Endometrium (tissue), 2 donors: ENCODE data around the gene CSNK1G2.

ENCODE experiments used
- FAIRE-seq: peaks from 2 replicates; lab custom pipeline; 2012; peaks lifted over from hg19 to GRCh38; lab: Jason Lieb, UNC
- donor health status: control.
- donor health status: control.

Gene CSNK1G2

DNA sequence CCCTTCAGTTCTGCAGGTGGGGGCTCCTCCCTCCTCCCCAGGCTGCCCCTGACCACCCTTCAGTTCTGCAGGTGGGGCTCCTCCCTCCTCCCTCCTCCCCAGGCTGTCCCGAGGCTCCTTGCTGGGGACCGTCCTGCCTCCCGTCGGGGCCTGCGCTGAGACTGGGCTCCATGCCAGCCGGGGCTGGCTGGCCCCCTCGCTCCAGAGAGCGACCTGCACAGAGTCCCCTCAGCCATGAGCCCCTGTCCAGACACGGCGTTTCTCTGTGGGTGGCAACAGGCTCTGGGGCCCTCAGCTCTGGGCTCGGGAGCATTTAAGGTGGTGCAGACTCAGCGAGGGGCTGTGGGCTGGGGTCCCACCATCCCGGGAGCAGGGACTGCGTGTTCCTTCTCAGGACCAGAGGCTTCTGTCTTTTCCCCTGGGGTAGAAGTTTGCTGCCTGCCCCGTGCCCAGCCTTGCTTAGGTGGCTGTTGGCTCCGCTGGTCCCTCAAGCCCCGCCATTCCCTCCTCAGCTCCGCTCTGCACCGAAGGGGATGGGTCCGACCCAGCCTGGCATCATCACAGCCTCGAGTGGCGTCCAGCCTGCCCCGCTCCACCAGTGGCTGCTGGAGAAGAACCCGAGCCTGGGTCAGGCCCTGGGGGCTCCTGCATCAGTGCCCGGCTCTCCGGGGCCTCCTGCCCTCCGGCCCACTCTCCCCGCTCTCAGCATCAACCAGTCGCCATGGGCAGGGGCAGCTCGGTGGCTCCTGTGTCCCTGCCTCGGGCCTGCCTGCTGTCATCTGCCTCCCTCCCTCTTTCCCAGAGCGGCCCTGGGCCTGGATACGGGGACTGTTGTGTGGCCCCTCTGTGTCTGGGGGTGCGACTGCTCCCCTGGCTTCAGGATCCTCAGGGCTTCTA lies 27.6 kb downstream of the CSNK1G2 start:
- no peak for FAIRE-seq

DNA sequence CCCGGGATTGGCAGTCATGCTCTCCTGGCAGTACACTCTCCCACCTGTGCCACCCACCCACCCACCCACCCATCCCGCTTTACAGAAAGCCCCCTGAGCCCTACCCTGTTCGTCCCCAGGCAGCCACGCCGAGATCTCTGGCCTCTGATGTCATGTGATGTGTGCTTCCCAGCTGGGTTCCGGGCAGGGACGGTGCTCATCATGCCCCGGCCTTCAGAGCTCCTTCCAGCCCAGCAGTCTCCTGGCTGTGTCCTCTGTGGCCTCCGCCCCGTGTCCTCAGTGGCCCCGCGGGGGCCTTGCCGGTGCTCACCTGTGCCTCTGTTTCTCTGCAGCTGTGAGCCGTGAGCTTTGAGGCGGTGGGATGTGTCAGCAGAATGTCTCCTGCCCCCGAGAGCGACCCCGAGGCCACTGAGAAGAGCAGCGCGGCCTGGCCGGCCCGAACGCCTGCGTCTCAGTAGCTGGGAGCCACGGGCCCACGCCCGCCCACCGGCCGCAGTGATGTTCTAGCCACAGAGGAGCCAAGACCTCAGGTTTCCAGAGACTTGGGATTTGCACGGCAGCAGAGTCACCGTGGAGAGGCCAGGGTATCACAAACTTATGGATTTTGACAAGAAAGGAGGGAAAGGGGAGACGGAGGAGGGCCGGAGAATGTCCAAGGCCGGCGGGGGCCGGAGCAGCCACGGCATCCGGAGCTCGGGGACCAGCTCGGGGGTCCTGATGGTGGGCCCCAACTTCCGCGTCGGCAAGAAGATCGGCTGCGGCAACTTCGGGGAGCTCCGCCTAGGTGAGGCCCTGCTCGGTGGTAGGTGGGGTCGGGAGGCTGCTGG lies 28.4 kb downstream of the CSNK1G2 start:
- no peak for FAIRE-seq

DNA sequence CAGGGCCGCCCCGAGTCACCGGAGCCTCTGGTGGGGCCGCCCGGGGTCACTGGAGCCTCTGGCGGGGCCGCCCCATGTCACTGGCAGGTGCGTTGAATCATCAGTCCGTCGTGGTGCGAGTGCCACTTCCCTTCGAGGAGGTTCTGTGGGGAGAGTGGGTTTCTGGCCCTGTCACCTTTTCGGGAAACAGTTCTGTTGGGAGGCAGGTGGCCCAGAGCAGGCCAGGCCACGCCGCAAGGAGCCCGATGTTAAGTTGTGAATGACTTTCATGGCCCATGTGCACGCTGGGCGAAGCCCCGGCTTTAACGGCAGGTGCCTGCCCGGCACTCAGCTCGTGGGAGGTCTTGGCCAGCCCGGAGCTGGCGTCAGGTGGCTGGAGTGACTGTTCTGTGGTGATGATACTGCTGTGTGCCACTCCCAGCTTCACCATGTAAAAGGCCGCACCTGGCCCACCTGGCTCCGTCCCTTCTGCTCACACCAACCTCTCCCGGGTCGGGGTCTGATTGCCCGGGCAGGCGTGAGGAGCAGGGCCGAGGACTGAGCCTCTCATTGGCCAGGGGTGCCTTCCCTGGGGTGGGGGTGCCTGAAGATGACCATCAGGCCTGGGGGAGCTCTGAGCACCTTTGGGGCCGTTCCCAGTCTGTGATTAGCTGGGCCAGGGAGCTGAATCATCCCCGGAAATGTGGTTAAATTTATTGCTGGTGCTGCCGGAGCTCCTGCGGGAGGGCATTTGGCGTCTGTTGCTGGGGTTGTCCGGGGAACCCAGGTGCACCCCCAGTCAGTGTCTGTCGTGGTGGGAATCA lies 29.2 kb downstream of the CSNK1G2 start:
- FAIRE-seq, result no peak

DNA sequence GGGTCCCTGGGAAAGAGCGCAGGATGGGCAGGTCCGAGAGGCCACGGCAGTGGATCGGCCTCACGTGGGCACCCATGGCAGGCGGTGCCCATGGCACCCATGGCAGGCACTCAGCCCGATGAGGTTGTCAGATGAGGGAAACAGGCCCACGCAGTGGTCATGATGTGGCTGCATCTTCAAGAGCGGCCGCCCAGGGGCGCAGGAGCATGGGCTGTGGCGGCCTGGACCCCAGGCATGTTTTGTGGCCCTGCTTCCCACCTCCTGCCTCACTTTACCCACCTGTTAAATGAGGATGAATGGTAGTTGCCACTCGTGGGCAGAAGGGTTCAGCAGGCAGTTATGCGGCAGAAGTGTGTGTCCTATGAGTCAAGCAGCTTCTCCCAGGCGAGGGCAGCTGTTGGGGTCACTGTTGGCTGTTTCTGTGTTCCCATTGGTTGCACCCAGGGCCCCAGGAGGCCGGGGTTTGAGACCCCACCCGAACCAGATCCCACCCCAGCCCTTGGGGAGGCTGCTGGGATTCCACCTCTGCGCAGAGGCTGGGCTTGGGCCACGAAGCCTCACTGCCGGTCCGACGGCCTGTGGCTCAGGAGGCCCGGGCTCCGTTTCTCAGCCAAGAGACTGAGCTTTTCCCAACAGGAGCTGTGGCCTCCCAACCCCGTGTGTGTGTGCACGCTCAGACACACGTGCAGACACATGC lies 30.0 kb downstream of the CSNK1G2 start:
- FAIRE-seq, result no peak

DNA sequence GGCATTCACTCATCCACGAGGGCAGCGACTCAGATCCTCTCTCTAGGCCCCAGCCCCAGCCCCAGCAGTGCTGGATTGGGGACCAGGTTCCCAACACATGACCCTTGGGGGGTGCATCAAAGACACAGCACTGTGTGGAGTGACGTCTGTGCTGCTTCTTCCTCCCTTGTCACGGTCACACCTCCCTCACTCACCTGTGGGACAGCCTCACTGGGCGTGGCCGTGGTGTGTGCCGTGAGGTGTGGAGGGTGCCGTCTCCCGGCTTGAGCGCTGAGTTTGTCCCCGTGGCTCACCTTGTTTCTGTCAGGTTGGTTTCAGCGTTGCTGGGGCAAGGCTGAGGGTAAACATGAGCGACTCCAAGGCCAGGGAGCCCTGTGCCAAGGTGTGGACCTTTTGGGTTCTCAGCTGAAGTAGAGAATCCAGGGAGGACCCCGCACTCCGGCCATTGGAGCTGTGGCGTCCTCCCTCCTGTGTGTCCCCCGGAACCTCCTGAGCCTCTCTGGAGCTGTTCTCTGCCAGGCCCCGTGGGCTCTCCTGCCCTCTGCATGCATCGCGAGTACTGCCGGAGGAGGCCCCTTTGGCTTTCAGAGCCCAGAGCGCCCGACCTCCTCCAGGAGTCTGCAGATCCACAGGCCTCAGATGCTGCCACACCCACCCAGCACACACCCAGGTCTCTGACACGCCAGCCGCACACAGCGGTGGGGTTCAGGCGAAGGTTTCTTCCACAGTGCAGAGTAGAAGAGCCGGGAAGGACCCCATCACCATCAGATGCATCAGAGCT lies 33.6 kb downstream of the CSNK1G2 start:
- no peak for FAIRE-seq

DNA sequence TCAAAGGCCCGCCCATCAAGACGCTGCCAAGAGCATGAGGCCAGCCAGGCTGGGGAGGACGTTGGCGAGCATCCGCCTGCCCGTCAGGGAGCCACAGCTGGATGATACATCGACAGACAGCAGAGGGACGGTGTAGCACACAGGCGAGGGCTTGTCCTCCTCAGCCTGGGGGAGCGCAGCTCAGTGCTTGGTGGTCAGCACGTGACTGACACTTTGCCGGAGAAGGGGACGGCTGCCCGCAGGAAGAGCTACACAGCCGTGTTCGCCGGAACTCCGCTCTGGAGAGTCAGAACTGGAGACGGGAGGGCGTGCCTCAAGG lies 34.1 kb downstream of the CSNK1G2 start:
- no peak for FAIRE-seq

DNA sequence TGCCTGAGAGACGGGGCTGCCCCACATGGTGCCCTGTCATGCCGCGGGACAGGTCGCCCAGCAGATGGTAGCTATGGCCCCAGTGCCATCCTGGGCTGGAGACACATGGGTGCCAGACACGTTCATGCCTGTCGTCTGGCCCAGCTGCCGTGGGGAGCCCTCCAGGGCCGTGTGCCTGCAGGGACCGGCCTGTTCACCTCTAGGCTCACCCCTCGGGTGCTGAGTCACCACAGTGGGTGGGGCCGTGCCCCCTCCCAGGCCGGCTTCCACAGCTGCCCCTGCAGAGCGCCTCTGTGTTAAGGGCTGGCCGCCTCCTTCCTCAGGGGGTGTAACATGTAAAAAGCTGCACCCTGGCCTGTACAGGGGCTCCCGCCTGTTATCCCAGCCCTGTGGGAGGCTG lies 36.1 kb downstream of the CSNK1G2 start:
- FAIRE-seq, result no peak

DNA sequence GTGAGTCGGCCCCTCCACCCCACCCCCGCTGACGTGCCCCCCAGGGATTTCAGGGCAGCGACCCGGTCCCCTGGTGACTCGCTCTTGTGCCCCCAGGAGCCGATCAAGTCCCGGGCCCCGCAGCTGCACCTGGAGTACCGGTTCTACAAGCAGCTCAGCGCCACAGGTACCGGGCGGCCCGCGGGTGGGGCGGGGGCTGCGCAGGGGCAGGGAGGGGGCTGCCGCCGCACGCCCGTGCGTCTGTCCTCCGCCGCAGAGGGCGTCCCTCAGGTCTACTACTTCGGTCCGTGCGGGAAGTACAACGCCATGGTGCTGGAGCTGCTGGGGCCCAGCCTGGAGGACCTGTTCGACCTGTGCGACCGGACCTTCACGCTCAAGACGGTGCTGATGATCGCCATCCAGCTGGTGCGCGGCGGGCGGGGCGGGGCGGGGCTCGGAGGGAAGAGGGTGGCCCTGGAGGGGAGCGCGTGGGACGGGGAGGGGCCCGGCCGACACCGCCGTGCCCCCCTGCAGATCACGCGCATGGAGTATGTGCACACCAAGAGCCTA lies 37.4 kb downstream of the CSNK1G2 start:
- no peak for FAIRE-seq

DNA sequence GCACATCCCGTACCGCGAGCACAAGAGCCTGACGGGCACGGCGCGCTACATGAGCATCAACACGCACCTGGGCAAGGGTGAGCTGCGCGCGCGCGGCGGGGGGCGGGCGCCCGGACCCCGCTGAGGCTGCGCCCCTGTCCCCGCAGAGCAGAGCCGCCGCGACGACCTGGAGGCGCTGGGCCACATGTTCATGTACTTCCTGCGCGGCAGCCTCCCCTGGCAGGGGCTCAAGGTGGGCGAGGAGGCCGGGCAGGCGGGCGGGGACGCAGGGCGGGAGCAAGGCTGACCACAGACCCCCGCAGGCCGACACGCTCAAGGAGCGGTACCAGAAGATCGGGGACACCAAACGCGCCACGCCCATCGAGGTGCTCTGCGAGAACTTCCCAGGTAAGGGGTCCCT lies 38.0 kb downstream of the CSNK1G2 start:
- FAIRE-seq, result no peak

DNA sequence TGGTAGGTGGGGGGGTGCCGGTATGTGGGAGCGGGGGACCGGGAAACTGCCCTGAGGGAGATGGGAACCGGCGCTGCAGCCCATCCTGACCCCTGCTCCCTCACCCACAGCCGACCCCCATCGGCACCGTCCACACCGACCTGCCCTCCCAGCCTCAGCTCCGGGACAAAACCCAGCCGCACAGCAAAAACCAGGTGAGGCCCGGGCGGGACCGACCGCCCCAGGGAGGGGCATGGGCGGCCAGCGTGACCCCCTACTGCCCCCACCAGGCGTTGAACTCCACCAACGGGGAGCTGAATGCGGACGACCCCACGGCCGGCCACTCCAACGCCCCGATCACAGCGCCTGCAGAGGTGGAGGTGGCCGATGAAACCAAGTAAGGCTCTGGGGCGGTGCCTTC lies 38.7 kb downstream of the CSNK1G2 start:
- no peak for FAIRE-seq

DNA sequence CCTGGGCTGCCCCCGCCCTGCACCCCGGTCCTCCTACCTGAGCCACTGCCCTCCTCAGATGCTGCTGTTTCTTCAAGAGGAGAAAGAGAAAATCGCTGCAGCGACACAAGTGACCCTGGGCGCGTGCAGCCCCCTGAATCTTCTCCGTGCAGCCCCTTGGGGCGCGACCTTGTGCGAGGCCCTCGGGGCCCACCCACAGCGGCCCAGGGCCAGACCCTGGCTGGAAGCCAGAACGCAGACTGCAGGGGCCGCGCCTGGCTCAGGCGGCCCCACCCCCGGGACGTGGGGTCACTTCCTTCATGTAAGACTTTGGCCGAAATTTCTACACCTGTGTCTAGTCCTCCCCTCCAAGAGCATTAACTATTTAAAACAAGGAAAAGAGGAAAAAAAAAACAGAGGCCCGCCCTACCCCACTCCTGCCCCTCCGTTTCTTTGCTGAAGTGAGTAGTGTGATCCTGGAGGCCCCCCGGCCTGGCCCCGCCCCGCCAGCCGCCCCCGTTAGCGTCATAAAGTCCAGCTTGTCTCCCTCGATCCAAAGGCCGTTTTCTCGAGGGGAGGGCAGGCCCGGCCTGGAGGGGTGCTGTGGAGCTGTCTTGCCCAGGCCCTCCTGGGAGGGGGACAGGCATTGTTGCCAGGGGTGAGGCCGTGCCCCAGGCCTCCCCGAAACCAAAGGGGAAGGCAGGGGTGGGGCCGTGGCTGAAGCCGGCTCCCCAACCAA lies 39.3 kb downstream of the CSNK1G2 start:
- FAIRE-seq, result no peak

DNA sequence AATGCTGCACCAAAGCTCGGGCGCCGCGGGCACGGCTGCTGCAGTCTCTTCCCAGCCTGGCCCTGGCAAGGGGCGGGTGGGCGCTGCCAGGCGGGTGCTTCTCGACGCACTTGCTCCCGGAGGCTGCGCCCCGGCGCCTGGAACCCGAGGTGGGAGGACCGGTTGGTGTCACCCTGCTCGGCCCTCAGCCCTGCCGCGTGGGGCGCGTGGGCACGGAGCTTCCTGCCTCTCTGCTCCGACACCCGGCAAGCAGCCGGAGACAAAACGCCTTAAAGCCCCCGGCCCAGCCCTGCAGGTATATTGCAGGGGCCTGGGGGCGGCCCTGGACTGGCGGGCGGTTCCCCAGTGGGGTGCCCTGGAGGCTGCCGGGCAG lies 39.8 kb downstream of the CSNK1G2 start:
- no peak for FAIRE-seq

DNA sequence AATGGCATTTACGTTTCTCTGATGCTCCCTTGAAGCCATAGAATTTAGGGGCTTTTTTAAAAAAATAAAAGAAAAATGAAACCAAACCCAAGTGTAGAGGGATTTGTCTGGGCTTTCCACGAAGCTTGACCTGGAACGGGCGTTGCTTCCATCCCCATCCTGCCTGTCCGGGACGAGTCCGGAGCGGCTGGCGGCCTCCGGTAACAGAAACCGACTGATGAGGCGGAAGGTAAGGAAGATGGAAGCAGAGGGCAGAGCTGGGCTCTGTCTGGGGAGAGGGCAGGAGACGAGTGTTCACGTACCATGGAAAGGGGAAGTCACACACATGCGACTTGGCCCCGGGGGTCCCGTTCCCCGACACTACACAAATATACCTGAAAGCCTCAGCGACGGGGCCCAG lies 40.3 kb downstream of the CSNK1G2 start:
- no peak for FAIRE-seq

DNA sequence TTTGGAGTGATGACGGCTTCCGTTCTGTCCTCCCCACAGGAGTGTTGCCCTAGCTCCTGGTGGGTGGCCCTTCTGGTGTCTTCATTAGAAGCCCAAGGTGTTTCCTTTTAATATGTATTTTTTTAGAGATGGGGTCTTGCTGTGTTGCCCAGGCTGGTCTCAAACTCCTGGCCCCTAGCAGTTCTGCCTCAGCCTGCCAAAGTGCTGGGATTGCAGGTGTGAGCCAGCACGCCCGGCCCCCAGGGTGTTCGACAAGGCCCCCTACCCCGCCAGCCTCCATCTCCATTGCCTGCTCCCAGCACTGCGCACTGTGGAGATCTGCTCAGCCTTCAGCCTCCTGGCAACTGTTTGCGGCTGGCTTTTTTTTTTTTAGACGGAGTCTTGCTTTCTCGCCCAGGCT lies 43.4 kb downstream of the CSNK1G2 start:
- no peak for FAIRE-seq

DNA sequence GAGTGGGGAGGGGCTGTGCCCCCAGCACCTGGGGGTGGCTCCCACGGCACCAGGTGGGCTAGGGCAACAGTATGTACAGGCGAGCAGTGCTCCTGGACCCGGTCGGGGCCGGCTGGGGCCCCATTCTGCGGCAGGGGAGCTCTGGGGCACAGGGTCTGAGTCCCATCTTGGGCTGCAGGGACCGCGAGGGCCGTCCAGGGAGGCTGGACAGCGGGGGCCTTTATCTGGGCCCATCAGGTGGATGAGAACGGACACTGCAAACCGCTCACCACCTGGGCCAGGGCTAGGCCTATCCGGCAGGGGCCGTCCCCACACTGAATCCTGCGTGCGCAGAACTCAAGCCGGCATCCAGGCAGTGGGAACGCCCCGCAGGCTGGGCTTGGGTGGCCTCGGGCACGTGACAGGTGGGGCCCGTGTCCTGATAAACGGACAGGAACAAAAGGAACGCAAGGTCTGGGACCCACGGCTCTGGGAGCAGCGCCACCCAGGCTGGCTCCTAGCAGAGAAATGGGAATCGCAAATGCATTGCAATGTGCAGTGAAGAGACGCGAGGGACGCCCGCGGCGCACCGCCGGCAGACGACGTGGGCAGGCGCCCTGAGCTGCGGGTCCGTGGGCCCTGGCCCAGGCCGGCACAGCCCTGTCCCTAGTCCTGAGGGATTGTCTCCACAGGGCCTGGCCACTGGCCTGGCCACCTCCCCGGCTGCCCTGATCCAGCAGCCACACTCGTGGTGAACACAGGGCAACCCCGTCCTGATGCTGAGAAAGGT lies 44.8 kb downstream of the CSNK1G2 start:
- no peak for FAIRE-seq

DNA sequence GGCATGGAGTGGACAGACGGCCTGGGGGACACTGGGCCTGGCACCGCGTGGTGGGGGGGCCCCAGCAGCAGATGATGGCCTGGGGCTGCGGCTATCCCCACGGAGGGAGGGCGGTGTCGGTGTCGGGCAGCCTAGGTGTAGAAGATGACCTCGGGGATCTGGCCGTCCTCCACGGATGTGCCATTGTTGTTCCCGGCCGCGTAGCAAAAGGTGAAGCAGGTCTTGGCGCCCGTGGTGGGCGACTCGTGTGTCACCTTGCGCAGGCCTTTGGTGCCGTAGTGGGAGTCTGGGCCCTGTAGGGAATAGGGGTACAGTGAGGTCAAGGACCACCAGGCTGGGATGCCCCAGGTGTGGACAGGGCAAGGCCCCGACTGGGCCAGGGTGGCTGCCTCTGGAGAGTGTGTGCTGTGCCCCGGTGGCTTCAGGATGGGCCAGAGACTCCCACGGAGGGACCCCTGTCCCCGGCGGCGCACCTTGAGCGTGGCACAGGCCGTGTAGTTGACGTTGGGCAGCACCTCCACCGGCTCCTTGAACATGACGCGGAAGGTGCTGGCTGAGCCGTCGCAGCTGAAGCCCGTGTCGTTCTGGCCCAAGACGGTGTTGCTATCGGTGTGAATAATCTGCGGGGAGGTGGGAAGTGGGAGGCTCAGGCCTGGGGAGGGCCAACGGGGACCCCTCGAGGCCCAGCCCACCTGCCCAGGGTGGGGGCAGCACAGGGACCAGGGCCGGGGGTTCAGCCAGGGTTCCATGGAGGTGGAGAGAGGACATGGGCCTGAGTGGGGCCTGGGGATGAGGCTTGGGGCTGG lies 45.6 kb downstream of the CSNK1G2 start:
- FAIRE-seq, result no peak

DNA sequence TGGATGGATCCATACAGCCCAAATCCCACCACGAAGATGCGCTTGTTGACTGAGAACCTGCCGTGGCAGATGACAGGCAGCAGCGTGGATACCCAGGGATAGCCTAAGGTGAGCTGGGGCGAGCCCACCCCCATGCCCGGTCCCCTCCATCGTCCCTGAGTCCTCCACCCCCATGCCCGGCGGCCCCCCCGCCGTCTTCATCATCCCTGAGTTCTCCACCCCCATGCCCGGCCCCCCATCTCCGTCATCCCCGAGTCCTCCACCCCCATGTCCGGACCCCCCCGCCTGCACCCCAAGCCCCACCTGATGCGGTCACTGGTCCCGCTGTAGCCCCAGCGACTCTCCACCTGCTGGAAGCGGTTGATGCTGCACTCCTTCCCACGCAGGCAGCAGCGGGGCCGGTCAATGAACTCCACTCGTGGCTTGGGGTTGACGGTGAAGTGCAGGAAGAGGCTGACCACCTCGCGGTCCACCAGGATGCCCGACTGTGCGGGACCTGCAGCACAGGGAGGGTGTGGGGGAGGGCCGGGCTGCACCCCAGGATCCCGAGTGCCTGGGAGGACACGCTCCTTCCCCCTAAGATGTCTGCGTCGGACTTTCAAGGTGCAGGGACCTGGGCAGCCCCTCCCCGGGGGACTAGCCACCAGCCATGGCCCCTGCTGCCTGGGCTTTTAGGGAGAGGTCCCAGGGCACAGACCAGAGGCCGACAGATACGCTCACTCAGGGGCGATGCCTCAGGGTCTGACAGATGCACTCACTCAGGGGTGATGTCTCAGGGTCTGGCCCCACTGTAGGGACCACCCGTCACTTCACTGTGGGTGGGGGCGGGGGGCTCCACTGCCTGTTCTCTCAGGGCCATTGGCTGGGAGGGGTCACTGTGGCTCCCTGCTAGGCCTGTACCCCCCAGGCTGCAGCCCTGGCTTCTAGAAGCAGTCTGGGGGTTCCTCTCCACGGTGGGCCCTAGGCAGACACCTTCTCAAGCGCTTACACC lies 46.5 kb downstream of the CSNK1G2 start:
- no peak for FAIRE-seq
